Uterus (tissue), 2 donors: ENCODE measurements around the gene BRAF.

ENCODE experiments used
- POLR2A ChIP-seq, 2 donors: fragments of 450-650 bp; IDR thresholded peaks; one replicate each; pipeline ENCODE4 v1.6.1; 2016; ENCODE audit warnings: antibody characterized with exemption in 2 of 2, mild to moderate bottlenecking in 1 of 2, moderate library complexity in 1 of 2
- TF ChIP-seq, protein P1 (sequence below), 4 experiments: fragments of 200-600 bp in 2 of 4; fragments of 450-650 bp in 2 of 4; sonication (generic) in 2 of 4; IDR thresholded peaks; one replicate each; pipeline ENCODE4 v1.5.1; 2016 to 2019; ENCODE audit warnings: antibody characterized with exemption in 4 of 4, mild to moderate bottlenecking in 2 of 4, moderate library complexity in 1 of 4

DNA sequence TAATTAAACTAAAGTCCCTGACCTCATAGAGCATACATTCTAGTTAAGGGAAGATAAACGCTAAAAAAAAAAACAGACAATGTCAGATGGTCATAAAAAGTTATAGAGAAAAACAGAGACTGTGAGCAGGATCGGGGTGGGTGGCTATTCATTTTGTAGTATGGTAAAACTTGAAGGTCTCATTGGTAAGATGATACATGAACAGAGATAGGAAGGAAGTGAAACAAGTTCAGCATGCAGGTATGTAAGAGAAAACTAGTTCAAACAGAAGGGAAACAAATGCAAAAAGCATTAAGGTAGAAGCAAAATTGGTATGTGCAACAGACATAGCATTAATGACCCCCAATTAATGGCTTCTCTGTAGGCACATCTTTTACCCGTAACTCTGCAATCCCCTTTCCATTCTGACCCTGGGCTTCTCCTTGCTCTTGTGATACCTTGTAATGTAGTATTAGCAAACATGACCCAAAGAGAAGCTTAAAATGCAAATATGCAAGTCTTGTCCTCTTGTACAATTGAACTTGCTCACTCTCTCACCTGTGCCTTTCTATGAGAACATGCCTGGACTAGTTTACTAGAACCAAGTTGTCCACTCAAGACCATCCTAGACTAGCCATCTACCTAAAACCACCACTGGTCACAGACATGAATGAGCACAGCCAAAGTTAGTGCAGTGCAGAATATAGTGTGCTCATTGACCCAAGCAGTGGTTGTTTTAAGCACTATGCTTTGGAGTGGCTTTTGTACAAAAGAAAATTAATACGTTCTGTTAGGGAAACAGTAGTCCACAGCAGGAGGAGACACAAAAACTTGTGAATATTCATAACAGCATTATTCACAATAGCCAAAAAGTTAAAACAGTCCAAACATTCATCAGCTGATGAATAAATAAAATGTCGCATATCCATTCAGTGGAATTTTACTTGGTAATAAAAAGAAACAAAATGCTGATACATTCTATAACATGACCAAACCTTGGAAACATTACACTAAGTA is 57.0 kb downstream of the BRAF start:
- TF ChIP-seq, protein P1, sequence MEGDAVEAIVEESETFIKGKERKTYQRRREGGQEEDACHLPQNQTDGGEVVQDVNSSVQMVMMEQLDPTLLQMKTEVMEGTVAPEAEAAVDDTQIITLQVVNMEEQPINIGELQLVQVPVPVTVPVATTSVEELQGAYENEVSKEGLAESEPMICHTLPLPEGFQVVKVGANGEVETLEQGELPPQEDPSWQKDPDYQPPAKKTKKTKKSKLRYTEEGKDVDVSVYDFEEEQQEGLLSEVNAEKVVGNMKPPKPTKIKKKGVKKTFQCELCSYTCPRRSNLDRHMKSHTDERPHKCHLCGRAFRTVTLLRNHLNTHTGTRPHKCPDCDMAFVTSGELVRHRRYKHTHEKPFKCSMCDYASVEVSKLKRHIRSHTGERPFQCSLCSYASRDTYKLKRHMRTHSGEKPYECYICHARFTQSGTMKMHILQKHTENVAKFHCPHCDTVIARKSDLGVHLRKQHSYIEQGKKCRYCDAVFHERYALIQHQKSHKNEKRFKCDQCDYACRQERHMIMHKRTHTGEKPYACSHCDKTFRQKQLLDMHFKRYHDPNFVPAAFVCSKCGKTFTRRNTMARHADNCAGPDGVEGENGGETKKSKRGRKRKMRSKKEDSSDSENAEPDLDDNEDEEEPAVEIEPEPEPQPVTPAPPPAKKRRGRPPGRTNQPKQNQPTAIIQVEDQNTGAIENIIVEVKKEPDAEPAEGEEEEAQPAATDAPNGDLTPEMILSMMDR (IDR thresholded peaks at IDR 0.05): no peak
- TF ChIP-seq POLR2A (IDR thresholded peaks at IDR 0.05): no peak
